Esophagus muscularis mucosa (tissue), 4 donors: ENCODE results near the gene MAB21L2.

Experiments used
- EP300 ChIP-seq: sonication (generic); formaldehyde crosslinking; IDR thresholded peaks from one replicate; pipeline ENCODE4 v1.6.1; 2017; ENCODE audit warnings: antibody characterized with exemption
- POLR2A ChIP-seq: fragments of 450-650 bp; IDR thresholded peaks from one replicate; pipeline ENCODE4 v1.6.1; 2017; ENCODE audit warnings: antibody characterized with exemption, moderate library complexity, mild to moderate bottlenecking, low read depth
- POLR2AphosphoS5 ChIP-seq, 2 donors: sonication (generic); formaldehyde crosslinking; IDR thresholded peaks; one replicate each; pipeline ENCODE4 v1.6.1; 2017; ENCODE audit warnings: antibody characterized with exemption in 2 of 2
- TF ChIP-seq, protein P1 (sequence below), 3 experiments: fragments of 200-600 bp in 2 of 3; fragments of 450-650 bp in 1 of 3; sonication (generic) in 2 of 3; IDR thresholded peaks; one replicate each; pipeline ENCODE4 v1.5.1; 2017 to 2019; ENCODE audit warnings: antibody characterized with exemption in 3 of 3, mild to moderate bottlenecking in 2 of 3, moderate library complexity in 1 of 3

DNA sequence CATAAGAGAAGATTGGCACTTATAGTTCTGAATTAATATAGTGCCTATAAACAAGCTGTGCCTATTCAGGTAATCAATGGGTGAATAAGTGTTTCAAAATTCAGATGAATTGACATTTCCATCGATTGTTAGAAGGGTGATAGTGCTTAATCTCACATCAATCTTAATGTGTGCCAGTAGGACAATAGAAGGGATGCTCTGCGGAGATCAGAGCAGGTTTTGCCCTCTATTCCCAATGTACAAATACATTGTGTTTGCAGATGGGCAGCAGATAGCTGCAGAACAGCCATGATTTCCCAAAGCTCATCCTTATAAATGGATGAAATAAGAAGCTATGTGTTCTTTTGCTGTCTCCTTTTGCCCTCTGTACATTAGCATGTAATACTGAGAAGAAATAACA, 7.2 kb downstream of the MAB21L2 start:
- TF ChIP-seq, protein P1, sequence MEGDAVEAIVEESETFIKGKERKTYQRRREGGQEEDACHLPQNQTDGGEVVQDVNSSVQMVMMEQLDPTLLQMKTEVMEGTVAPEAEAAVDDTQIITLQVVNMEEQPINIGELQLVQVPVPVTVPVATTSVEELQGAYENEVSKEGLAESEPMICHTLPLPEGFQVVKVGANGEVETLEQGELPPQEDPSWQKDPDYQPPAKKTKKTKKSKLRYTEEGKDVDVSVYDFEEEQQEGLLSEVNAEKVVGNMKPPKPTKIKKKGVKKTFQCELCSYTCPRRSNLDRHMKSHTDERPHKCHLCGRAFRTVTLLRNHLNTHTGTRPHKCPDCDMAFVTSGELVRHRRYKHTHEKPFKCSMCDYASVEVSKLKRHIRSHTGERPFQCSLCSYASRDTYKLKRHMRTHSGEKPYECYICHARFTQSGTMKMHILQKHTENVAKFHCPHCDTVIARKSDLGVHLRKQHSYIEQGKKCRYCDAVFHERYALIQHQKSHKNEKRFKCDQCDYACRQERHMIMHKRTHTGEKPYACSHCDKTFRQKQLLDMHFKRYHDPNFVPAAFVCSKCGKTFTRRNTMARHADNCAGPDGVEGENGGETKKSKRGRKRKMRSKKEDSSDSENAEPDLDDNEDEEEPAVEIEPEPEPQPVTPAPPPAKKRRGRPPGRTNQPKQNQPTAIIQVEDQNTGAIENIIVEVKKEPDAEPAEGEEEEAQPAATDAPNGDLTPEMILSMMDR (IDR thresholded peaks at IDR 0.05): no peak
- no peak for TF ChIP-seq EP300
- no peak for TF ChIP-seq POLR2A
- no peak for TF ChIP-seq POLR2AphosphoS5 (IDR thresholded peaks at IDR 0.05)
